ENCODE data around the gene RPLP2. TPM values are rescaled to one million over a fixed set of nuclear protein-coding genes. Genes with fewer than 3 reads are reported as not detected.

RPLP2 gene
- total and polyA plus RNA-seq, 4 donors, result 1,256 to 1,452 (median 1,343) TPM

GRCh38 chr11:794013-794765 lies 15.6 kb upstream of the RPLP2 start:
- Histone ChIP-seq H3K4me3 (ENCODE audit: low read length in 2 of 2) (no peak overlapping the region), H3K36me3 (ENCODE audit: control insufficient read depth in 1 of 2, insufficient read depth in 2 of 2, low read length in 1 of 2) (no peaks in the 10 kb centered on the region), H3K27ac (ENCODE audit: low read depth in 1 of 2, low read length in 2 of 2) (no peak overlapping the region), H3K9me3 (ENCODE audit: control insufficient read depth, low read length) (no peaks in the 10 kb centered on the region), H3K27me3 (ENCODE audit: control insufficient read depth in 1 of 2, insufficient read depth in 2 of 2, low read length in 1 of 2) (no peaks in the 10 kb centered on the region), H3K4me1 (ENCODE audit: control insufficient read depth in 1 of 2, insufficient read depth in 2 of 2, low read length in 2 of 2) (no peaks in the 10 kb centered on the region)
- DNase-seq (no peak), ATAC-seq (ENCODE audit: low FRiP score) (no peak)
- 92 to 93% methylated on average over 30 to 31 of the region's 31 CpGs for WGBS, 2 donors
- intact Hi-C loops (cut with DNase I), result no loop called here

- Histone ChIP-seq H3K9me3 (ENCODE audit: control insufficient read depth, low read length) (no peaks in the 10 kb centered on the region), H3K27ac (ENCODE audit: low read depth in 1 of 2, low read length in 2 of 2) (no peak overlapping the region), H3K4me1 (ENCODE audit: control insufficient read depth in 1 of 2, insufficient read depth in 2 of 2, low read length in 2 of 2) (no peaks in the 10 kb centered on the region), H3K27me3 (ENCODE audit: control insufficient read depth in 1 of 2, insufficient read depth in 2 of 2, low read length in 1 of 2) (no peaks in the 10 kb centered on the region), H3K36me3 (ENCODE audit: control insufficient read depth in 1 of 2, insufficient read depth in 2 of 2, low read length in 1 of 2) (no peaks in the 10 kb centered on the region), H3K4me3 (ENCODE audit: low read length in 2 of 2) (no peak overlapping the region)
- WGBS, 2 donors, result 63 to 65% methylated on average over 37 to 38 of the region's 38 CpGs
- ATAC-seq (ENCODE audit: low FRiP score) (no peak), DNase-seq (no peak)
- intact Hi-C loops (cut with DNase I), result no loop called here
Observed at GRCh38 chr11:794766-795633, 14.8 kb upstream of the RPLP2 start.

DNA sequence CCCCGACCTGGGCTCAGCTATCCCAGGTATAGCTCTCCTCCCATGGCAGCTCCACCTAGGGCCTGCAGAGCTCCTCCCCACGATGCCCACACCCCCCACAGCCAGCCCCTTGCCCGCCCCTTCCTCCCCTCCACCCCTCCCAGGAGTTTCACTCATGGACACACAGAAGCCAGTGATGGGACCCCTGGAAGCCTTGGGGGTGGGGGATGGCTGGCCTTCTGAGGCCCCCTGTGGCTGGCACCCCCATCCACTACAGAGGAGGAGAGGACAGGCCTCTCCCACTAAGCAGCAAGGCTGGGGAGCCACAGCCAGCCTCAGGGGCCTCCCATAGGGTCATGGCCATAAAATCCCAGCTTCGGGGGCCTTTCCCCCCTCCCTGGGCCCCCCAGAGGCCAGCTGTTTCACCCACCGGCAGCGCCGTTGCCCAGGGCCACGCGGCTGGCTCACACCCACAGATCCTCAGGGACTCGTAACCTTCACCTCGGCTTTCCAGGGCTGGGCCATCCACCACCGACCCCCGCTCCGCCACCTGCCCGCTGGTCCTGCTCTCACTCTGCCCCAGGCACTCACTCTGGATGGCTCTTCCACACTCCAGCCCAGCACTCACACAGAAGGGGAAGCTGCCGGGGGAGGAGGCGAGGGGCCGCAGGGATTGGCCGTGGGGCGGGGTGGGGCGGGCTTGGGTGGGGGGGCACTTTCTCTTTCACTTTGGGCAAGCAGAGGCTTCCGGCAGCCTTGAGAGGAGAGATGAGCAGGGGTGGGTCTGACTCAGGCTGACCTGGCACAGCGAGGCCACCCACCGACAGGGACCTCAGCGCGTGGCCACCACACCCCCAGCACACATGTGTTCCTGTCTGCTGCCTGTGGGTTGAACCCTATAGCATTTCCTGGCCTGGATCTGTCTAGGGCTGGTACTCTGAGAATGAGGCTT lies 13.9 kb upstream of the RPLP2 start:
- Histone ChIP-seq H3K9me3 (ENCODE audit: control insufficient read depth, low read length) (no peaks in the 10 kb centered on the region), H3K4me1 (ENCODE audit: control insufficient read depth in 1 of 2, insufficient read depth in 2 of 2, low read length in 2 of 2) (no peaks in the 10 kb centered on the region), H3K27ac (ENCODE audit: low read depth in 1 of 2, low read length in 2 of 2) (peak overlapping the region in 1 of 2 donors; percentile 14), H3K36me3 (ENCODE audit: control insufficient read depth in 1 of 2, insufficient read depth in 2 of 2, low read length in 1 of 2) (no peaks in the 10 kb centered on the region), H3K4me3 (ENCODE audit: low read length in 2 of 2) (peak overlapping the region; percentile 7 to 18), H3K27me3 (ENCODE audit: control insufficient read depth in 1 of 2, insufficient read depth in 2 of 2, low read length in 1 of 2) (no peaks in the 10 kb centered on the region)
- ATAC-seq (ENCODE audit: low FRiP score), result peak; percentile 75
- peak; percentile 86 to 90 for DNase-seq
- intact Hi-C loops (cut with DNase I), result no loop called here
- 7 to 10% methylated on average over 26 of the region's 26 CpGs for WGBS, 2 donors

DNA sequence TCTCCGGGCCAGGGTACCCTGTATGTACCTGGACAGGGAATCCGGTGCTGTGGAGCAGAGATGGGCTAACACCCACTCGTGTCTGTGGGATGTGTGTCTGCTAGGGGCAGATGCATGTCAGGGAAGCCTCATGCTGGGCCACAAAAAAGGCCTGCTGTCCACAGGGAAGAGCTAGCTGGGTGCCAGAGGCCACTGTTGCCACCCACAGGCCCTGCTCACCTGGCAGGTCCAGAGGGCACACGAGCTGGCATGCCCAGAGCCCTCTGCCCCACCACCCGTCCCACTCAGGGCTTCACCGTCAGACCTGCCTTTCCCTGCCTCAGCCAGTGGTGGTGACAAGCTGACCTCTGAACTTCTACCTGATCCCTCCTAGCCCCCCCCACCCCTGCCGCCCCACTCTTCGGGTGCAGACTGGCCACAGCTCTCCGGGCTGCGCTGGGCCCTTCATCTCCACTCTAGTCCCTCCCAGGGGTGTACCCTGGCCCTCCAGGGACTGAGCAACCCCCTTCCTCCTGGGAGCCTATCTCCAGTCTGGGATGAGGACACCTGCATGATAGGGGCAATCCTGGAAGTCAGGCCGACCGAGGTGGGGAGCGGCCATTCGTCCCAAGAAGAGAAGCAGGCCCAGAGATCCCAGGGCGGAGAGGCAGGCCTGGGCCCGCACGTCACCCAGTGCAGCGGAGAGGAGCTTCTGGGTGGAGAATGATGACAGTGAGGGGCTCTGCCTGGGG lies 13.0 kb upstream of the RPLP2 start:
- intact Hi-C loops (cut with DNase I), result no loop called here
- 24 to 25% methylated on average over 18 of the region's 18 CpGs for WGBS, 2 donors
- Histone ChIP-seq H3K36me3 (ENCODE audit: control insufficient read depth in 1 of 2, insufficient read depth in 2 of 2, low read length in 1 of 2) (no peaks in the 10 kb centered on the region), H3K9me3 (ENCODE audit: control insufficient read depth, low read length) (no peaks in the 10 kb centered on the region), H3K4me1 (ENCODE audit: control insufficient read depth in 1 of 2, insufficient read depth in 2 of 2, low read length in 2 of 2) (no peaks in the 10 kb centered on the region), H3K27me3 (ENCODE audit: control insufficient read depth in 1 of 2, insufficient read depth in 2 of 2, low read length in 1 of 2) (no peaks in the 10 kb centered on the region), H3K27ac (ENCODE audit: low read depth in 1 of 2, low read length in 2 of 2) (peak overlapping the region in 1 of 2 donors; percentile 14), H3K4me3 (ENCODE audit: low read length in 2 of 2) (peak overlapping the region; percentile 45 to 54)
- ATAC-seq (ENCODE audit: low FRiP score) (no peak), DNase-seq (no peak)

GRCh38 chr11:797296-798092 lies 12.3 kb upstream of the RPLP2 start:
- Histone ChIP-seq H3K27ac (ENCODE audit: low read depth in 1 of 2, low read length in 2 of 2) (peak overlapping the region in 1 of 2 donors; percentile 11), H3K4me1 (ENCODE audit: control insufficient read depth in 1 of 2, insufficient read depth in 2 of 2, low read length in 2 of 2) (no peaks in the 10 kb centered on the region), H3K27me3 (ENCODE audit: control insufficient read depth in 1 of 2, insufficient read depth in 2 of 2, low read length in 1 of 2) (no peaks in the 10 kb centered on the region), H3K4me3 (ENCODE audit: low read length in 2 of 2) (peak overlapping the region; percentile 45 to 54), H3K36me3 (ENCODE audit: control insufficient read depth in 1 of 2, insufficient read depth in 2 of 2, low read length in 1 of 2) (no peaks in the 10 kb centered on the region), H3K9me3 (ENCODE audit: control insufficient read depth, low read length) (no peaks in the 10 kb centered on the region)
- DNase-seq, result peak; percentile 83 to 89
- WGBS, 2 donors, result 0 to 1% methylated on average over 56 to 57 of the region's 57 CpGs
- peak; percentile 70 for ATAC-seq (ENCODE audit: low FRiP score)
- intact Hi-C loops (cut with DNase I), result no loop called here

DNA sequence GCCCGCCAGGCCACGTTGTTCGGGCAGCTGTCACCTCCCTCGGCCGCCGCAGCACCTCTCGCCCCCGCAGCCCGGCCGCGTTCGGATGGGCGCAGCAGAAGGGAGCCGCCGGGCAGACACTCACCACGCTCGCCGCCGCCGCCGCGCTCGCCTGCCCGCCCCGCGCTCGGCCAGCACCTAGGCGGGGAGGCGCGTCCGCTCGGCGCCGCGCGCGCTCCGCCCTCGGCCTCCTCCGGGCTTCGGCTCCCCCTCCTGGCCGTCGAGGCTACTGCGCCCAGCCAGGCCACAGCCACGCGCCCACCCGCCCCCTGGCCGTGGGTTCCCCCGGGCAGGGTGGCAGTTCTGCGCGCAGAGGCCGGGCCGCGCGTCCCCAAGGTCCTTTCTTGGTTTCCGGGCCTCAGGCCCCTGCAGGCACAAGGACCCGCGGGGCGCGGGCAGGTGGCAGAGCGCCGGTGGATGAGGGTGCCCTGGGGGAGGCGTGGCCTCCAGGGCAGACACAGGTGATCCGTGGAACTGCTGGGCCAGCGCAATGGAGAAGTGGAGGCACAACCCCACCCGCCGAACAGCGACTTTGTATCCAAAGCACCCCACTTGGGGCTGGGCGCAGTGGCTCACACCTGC lies 11.6 kb upstream of the RPLP2 start, which contains the start of gene SLC25A22:
TSS of gene SLC25A22 (minus strand) at position 189 of the 621 bp plus-strand sequence. CDS start 3,275 bp downstream, outside the sequence.
- Histone ChIP-seq H3K4me3 (ENCODE audit: low read length in 2 of 2) (peak within 1 kb of the TSS; percentile 45 to 54), H3K9me3 (ENCODE audit: control insufficient read depth, low read length) (no peaks in the 10 kb centered on the region), H3K27ac (ENCODE audit: low read depth in 1 of 2, low read length in 2 of 2) (peak within 1 kb of the TSS in 1 of 2 donors; percentile 11), H3K36me3 (ENCODE audit: control insufficient read depth in 1 of 2, insufficient read depth in 2 of 2, low read length in 1 of 2) (no peaks in the 10 kb centered on the region), H3K4me1 (ENCODE audit: control insufficient read depth in 1 of 2, insufficient read depth in 2 of 2, low read length in 2 of 2) (no peaks in the 10 kb centered on the region), H3K27me3 (ENCODE audit: control insufficient read depth in 1 of 2, insufficient read depth in 2 of 2, low read length in 1 of 2) (no peaks in the 10 kb centered on the region)
- peak; percentile 75 for ATAC-seq (ENCODE audit: low FRiP score)
- intact Hi-C loops (cut with DNase I), result no loop called here
- WGBS, 2 donors, result 4 to 7% methylated on average over 43 to 69 of the region's 69 CpGs
- peak; percentile 83 to 94 for DNase-seq

DNA sequence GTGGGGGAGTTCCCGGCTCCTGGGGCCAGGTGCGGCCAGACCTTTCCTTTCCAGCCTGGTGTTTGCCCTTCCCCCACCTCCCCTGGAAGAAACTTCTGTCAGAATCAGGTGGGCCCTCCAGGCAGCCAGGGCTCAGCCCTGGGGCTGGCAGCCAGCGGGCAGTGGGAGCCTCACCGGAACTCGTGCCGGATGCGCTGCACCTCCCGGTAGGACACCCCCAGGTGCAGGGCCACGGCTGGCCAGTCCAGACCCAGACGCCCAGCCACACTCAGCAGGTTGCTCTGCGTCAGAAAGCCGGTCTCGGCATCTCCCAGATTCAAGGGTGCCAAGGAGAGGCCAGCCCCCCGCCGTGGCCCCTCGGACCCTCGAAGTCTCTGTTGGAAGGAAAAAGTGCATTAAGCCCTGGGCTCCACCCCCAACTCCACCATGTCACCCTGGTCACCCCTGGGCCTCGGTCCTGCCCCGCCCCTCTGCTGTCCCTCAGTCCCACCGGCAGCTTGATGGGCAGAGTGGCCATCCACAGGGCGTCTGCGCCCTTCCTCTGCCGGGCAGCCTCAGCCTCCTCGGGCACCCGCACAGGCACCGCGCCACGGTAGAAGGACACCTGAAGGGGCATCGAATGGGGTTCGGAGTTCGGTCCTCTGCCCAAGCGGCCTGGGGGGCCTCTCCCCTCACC lies 10.0 kb upstream of the RPLP2 start:
- no peak overlapping the region for H3K27ac ChIP-seq (ENCODE audit: low read depth in 1 of 2, low read length in 2 of 2)
- no peaks in the 10 kb centered on the region for H3K27me3 ChIP-seq (ENCODE audit: control insufficient read depth in 1 of 2, insufficient read depth in 2 of 2, low read length in 1 of 2)
- intact Hi-C loops (cut with DNase I), result no loop called here
- no peak for ATAC-seq (ENCODE audit: low FRiP score)
- 93 to 95% methylated on average over 32 of the region's 32 CpGs for WGBS, 2 donors
- no peak overlapping the region for H3K4me3 ChIP-seq (ENCODE audit: low read length in 2 of 2)
- DNase-seq, result no peak
- H3K9me3 ChIP-seq (ENCODE audit: control insufficient read depth, low read length), result no peaks in the 10 kb centered on the region
- H3K4me1 ChIP-seq (ENCODE audit: control insufficient read depth in 1 of 2, insufficient read depth in 2 of 2, low read length in 2 of 2), result no peaks in the 10 kb centered on the region
- no peaks in the 10 kb centered on the region for H3K36me3 ChIP-seq (ENCODE audit: control insufficient read depth in 1 of 2, insufficient read depth in 2 of 2, low read length in 1 of 2)

Data from aorta (tissue), 5 donors.